Bone marrow (tissue), 2 donors: ENCODE data around the gene HDAC7.

Experiments
- DNase-seq, 2 donors: peaks; one replicate each; lab custom pipeline; 2025; lab: John Stamatoyannopoulos, UW

HDAC7 gene

GRCh38 chr12:47777741-47778558, 41.8 kb downstream of the HDAC7 start:
- DNase-seq, result peak in 1 of 2 donors; percentile 85

GRCh38 chr12:47777151-47777550, 42.6 kb downstream of the HDAC7 start:
- no peak for DNase-seq

- no peak for DNase-seq
Measured at GRCh38 chr12:47776471-47777143, 43.1 kb downstream of the HDAC7 start.

GRCh38 chr12:47775100-47775911, 44.4 kb downstream of the HDAC7 start:
- DNase-seq, result peak; percentile 14 to 84

- DNase-seq, result no peak
Measured at GRCh38 chr12:47774663-47775062, 45.0 kb downstream of the HDAC7 start.

- no peak for DNase-seq
Measured at GRCh38 chr12:47773858-47774580, 45.7 kb downstream of the HDAC7 start.

GRCh38 chr12:47773062-47773857, 46.4 kb downstream of the HDAC7 start, which contains the start of gene SLC48A1:
TSS of gene SLC48A1 (plus strand) at chr12:47773238. CDS start at chr12:47773305, 67 bp downstream.
- peak; percentile 26 to 46 for DNase-seq

GRCh38 chr12:47772738-47773061, 47.0 kb downstream of the HDAC7 start:
- DNase-seq, result no peak

- DNase-seq, result no peak
Measured at GRCh38 chr12:47772094-47772660, 47.5 kb downstream of the HDAC7 start.

GRCh38 chr12:47771304-47771703, 48.4 kb downstream of the HDAC7 start:
- DNase-seq, result no peak

GRCh38 chr12:47770086-47770726, 49.5 kb downstream of the HDAC7 start:
- DNase-seq, result no peak

GRCh38 chr12:47769234-47770085, 50.2 kb downstream of the HDAC7 start:
- no peak for DNase-seq

- DNase-seq, result no peak
Measured at GRCh38 chr12:47768323-47768811, 51.3 kb downstream of the HDAC7 start.

GRCh38 chr12:47767216-47767724, 52.4 kb downstream of the HDAC7 start:
- peak in 1 of 2 donors; percentile 36 for DNase-seq

GRCh38 chr12:47766502-47767215, 53.0 kb downstream of the HDAC7 start:
- DNase-seq, result no peak

GRCh38 chr12:47763481-47764346, 56.0 kb downstream of the HDAC7 start:
- DNase-seq, result no peak

GRCh38 chr12:47762850-47763465, 56.7 kb downstream of the HDAC7 start:
- DNase-seq, result no peak
